HG03460 (cell line): ENCODE data around the gene SERPINB13.
"Not testable (repeated sequence)": the region's sequence is repeated elsewhere in the genome, so short reads cannot be mapped to it uniquely, and the experiment has no call there.

Source experiments
- ATAC-seq: cut with Tn5 transposase; IDR thresholded peaks from one replicate; pipeline ENCODE4 v1.9.1; 2021; ENCODE audit not compliant: unreplicated experiment

The SERPINB13 gene

DNA sequence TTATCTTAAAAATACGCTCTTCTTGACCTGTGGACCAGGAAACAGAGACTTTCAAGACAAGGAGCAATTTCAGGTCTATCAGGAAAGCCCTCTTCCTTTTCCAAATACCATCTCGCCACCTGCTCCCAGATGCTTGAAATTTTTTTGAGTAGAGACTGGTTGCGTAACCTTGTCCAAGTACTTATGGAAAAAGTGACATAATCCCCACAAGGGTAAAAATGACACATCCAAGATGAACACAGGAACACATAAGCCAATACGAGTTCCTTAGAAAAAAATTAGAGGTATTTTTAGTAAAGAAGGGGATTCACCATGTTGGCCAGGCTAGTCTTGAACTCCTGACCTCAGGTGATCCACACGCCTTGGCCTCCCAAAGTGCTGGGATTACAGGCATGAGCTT is 1.8 kb downstream of the SERPINB13 start:
- no peak for ATAC-seq

- no peak for ATAC-seq
Observed at GRCh38 chr18:63590373-63590772, 3.2 kb downstream of the SERPINB13 start.

- no peak for ATAC-seq
Observed at GRCh38 chr18:63590966-63591695, 4.0 kb downstream of the SERPINB13 start.

- ATAC-seq, result no peak
Observed at GRCh38 chr18:63591725-63592124, 4.6 kb downstream of the SERPINB13 start.

GRCh38 chr18:63592471-63592870 is 5.3 kb downstream of the SERPINB13 start:
- no peak for ATAC-seq

DNA sequence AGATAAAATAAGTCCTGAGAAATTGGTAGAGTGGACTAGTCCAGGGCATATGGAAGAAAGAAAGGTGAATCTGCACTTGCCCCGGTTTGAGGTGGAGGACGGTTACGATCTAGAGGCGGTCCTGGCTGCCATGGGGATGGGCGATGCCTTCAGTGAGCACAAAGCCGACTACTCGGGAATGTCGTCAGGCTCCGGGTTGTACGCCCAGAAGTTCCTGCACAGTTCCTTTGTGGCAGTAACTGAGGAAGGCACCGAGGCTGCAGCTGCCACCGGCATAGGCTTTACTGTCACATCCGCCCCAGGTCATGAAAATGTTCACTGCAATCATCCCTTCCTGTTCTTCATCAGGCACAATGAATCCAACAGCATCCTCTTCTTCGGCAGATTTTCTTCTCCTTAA is 9.8 kb downstream of the SERPINB13 start:
- ATAC-seq, result no peak

GRCh38 chr18:63603355-63603754 is 16.2 kb downstream of the SERPINB13 start:
- no peak for ATAC-seq

DNA sequence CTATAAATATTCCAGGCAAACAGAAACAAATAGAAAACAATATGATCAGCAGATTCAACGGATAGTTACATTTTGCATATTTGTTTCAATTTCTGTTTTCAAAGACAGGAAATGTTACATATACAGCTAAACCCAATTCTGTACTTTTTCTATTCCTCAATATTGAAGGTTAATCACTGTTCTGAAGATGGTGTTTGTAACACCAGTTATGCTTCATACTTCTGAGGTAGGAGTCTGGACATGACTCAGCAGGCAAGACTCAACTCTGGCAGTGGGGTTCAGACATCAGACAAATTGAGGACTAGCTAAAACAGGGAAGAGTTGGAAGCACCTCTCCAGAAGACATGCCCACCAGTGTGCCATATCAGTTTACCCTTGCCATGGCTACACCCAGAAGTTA is 16.6 kb downstream of the SERPINB13 start:
- peak; percentile 97 for ATAC-seq

DNA sequence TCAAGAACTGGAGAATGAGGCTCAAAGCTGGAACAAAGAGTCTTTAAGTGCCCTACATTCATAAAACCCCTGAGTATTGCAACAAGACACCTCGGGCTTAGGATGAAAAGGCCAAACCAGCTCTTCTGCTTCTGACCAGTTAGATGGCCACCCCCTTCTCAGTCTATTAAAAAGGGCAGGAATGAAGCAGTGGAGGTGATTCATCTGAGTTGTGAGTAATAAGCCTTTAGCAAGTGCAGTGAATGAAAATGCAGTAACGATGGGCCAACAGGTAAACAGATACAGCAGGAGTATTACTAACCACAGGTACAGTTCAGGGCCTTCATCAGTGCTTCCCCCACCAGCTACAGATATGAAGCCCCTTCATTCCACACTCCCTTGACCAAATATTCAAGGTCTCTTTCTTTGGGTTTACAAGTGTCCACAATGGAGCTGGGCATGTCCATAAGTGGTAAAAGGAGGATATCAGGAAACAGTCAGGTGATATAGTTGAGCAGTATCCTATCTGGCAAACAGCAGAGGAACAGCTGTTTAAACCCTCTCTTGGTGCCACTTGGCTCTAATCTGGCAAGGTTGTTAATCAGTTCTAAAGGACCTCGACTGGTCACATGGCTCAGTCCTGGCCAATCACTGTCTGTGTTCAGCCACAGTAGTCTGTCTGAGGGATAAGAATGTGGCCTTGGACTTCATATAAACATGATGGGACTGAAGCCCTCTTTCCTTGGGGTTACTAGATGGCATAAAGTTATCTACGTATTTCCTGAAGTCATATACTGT is 17.8 kb downstream of the SERPINB13 start:
- no peak for ATAC-seq

DNA sequence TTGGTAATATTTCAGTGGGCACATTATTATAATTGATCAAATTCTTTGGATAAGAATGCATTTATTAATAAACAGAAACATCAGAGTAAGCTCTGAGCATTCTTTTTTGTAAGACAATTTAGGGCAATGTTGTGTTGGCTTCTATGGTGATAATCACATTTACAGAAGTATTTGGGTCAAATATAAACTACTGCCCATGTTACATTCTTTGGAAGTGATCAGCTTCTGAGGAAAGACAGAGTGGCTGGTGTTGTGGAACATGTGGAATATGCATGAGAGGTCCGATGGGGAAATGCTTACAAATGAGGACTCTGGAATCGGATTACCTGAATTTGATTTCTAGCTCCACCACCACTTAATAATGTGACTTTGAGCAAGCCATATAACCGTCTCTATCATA is 19.4 kb downstream of the SERPINB13 start:
- no peak for ATAC-seq

GRCh38 chr18:63613420-63613819 is 26.3 kb downstream of the SERPINB13 start:
- ATAC-seq, result no peak

DNA sequence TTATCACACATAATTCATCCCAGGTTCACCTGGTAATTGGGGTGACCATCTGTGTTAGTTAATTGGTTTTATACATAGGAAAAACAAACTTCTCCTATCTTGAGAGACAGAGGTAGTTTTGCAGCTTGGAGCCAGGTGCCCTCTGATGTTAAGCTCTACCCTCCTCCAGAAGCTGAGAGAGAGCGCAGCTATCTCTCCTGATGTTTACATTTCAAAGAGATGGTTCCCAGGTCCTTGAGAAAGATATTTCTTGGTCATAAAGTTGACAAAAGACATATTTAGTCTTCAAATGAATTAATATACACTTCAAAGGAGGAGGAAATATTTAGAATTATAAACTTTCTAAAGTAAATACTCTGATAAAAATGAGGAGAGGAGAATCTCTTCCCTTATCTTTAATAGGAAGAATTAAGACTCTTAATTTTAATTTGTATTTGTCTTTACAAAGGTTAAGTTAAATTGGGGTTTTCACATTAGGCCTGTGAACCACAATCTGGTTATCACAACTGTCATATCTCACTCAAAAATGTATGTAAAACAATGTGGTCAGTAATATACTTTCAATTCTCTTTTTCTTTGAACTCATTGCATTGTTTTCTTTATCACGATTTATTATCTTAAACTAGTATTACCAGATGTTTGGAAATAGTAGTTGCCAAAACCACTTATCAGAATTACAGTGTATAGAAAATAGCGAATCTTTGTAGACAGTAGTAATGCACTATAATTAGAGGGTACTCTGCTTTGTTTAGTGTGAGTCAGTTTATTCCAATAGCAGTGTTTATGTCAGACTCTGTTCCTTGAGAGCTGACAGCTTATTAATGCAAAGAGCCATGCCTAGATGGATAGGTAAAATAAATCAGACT is 30.1 kb downstream of the SERPINB13 start:
- ATAC-seq, result no peak

GRCh38 chr18:63617915-63618234 is 30.7 kb downstream of the SERPINB13 start:
- ATAC-seq, result no peak

- ATAC-seq, result no peak
Observed at GRCh38 chr18:63619661-63620060, 32.5 kb downstream of the SERPINB13 start.

DNA sequence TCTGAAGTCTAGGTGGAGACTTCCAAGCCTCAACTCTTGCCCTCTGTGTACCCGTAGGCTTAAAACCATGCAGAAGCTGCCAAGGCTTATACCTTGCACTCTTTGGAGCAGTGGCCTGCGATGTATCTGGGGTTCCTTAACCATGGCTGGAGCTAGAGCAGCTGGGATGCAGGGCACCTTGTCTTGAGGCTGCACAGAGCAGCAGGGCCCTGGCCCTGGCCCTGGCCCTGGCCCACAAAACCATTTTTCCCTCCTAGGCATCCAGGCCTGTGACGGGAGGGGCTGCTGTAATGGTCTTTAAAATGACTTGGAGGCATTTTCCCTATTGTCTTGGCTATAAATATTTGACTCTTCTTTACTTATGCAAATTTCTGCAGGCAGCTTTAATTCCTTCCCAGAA is 37.7 kb downstream of the SERPINB13 start:
- no peak for ATAC-seq

DNA sequence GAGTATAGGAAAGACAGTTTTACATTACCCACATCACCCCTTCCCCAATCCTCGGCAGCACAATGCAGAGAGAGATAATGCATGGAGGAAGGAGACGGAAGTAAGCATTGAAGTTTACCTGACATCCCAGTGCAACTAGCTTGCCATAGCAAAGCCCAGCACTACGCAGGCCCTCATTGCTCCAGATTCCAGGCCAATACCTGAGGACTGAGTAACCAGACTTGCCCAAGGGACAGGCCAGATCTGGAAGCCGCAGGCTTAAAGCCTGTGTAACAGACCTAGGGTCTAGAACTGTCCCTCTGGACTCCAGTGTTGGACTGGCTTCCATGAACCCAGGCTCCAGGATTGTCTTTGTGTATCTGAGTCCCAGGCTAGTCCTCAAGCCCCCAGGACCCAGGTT is 39.3 kb downstream of the SERPINB13 start:
- ATAC-seq, result no peak

GRCh38 chr18:63627819-63628218 is 40.7 kb downstream of the SERPINB13 start:
- ATAC-seq, result no peak

DNA sequence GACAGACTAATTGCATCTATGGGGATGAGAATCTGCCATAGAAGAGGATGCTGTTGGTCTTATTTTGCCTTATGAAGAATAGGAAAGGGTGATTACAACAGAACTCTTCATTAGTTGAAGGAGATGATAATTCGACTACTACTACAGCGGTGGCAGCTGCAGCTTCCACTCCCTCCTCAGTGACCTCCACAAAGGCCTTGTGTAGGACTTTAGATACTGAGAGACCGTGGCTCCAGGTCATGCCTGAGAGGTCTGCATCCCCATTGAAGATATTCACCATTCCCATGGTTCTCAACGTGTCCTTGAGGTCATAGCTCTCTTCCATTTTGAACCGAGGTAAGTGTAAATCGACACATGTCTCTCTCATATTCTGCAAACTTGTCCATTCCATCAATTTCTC is 50.6 kb downstream of the SERPINB13 start:
- ATAC-seq, result no peak

DNA sequence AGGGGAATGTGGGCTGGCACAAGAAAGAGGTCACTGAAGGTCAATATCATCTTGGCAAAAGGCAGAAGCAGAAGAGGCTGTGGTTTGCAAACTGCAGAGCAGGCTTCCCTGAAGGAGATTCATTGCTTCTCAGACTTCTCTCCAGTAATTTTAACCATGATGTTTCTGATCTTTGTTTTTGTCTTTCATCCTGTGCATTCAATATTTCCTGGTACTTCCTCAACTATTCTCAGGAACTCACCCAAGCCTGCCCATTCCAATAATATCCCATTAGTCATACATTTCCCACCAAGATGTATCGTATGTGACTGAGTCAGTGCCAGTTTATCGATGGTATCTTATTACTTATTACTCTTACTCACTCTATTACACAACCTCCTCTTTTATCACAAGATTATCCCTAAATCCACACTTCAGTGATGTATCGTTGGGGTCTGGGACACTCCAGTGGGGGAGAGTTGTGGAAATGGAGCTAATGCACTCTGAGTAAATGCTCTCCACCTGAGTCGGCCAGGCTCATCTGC is 54.1 kb downstream of the SERPINB13 start:
- ATAC-seq, result not testable (repeated sequence)

GRCh38 chr18:63642668-63643356 is 55.7 kb downstream of the SERPINB13 start:
- ATAC-seq, result not testable (repeated sequence)

DNA sequence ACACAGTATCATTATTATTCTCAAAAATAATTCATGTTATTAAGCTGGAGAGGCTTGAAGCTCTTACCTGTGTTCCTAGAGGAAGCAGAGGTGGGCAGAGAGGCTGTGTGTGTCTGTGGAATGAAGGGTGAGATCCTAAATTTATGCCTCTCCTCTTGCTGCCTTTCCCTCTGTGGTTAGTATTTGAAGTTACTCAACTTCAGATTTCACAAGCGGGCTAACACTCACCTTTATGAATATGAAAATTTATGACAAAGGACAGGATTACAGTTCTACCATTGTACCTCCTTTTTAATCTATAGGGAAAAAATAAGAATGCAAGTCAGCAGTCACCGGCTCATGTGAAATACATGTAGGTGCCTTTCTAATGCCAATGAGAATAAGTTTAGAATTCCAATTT is 57.0 kb downstream of the SERPINB13 start, which contains the start of gene SERPINB4:
Gene SERPINB4, minus strand, starts transcription at position 115 of the 400 bp plus-strand sequence. CDS start 679 bp downstream, outside the sequence.
- ATAC-seq, result not testable (repeated sequence)
